ENCODE results near the gene LGALS9B.
"Not testable (repeated sequence)": the region's sequence is repeated elsewhere in the genome, so short reads cannot be mapped to it uniquely, and the experiment has no call there.

LGALS9B gene

DNA sequence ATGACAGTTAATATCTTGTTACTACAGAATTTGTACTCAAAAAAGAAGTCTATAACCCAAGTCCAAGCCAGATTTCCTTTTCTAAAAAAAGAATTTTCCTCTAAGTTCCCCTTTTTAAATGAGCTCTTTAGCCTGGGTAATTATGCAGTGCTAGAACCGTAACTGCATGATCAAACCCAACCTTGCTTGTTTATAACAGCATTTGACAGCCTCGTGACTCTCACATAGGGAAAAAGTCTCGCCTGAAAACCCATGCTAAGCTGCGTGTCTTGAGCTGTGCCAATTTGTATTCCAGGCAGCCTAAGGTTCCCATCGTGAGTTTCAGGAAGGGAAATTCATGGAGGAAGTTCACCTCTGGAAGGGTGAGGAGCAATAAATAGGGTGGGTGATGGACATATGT, 44.5 kb downstream of the LGALS9B start:
- not testable (repeated sequence) for H2BK15ac ChIP-seq (ENCODE audit: low read depth, poor library complexity, severe bottlenecking); H3K36me3 ChIP-seq (ENCODE audit: control insufficient read depth in 1 of 2, insufficient read depth in 2 of 2, low read depth in 1 of 2, low read length in 2 of 2); H2AK5ac ChIP-seq (ENCODE audit: low read length, severe bottlenecking); H3K9ac ChIP-seq (ENCODE audit: low read length); H3K27ac ChIP-seq (ENCODE audit: low read length, poor library complexity, severe bottlenecking); H2BK120ac ChIP-seq (ENCODE audit: low read depth, low read length); H3K23ac ChIP-seq (ENCODE audit: low read length in 2 of 2); H2BK12ac ChIP-seq (ENCODE audit: low read length in 2 of 2); H3K4ac ChIP-seq (ENCODE audit: low read depth in 1 of 2, low read length in 2 of 2); H3K14ac ChIP-seq (ENCODE audit: low read length in 2 of 2); H3K9me3 ChIP-seq (ENCODE audit: control insufficient read depth, low read length); H4K8ac ChIP-seq (ENCODE audit: low read length); H3K79me1 ChIP-seq (replicated peaks; ENCODE audit: low read length, poor library complexity, severe bottlenecking); DNase-seq; H3K27me3 ChIP-seq (ENCODE audit: control insufficient read depth in 1 of 2, insufficient read depth in 1 of 2, low read length in 2 of 2); H3K4me1 ChIP-seq (ENCODE audit: control insufficient read depth, insufficient read depth, low read depth, low read length); H2BK5ac ChIP-seq (ENCODE audit: low read depth, low read length, poor library complexity, severe bottlenecking); H3K4me3 ChIP-seq (ENCODE audit: insufficient read depth in 1 of 2, low read depth in 1 of 2, low read length in 2 of 2); H3K4me2 ChIP-seq (ENCODE audit: low read length, poor library complexity, severe bottlenecking); H3K18ac ChIP-seq (ENCODE audit: low read depth in 1 of 2, low read length in 2 of 2); H4K91ac ChIP-seq (ENCODE audit: low read length); H2AFZ ChIP-seq (ENCODE audit: low read depth, low read length)
- no CpG with 5 or more reads among the region's 5 CpGs for WGBS

DNA sequence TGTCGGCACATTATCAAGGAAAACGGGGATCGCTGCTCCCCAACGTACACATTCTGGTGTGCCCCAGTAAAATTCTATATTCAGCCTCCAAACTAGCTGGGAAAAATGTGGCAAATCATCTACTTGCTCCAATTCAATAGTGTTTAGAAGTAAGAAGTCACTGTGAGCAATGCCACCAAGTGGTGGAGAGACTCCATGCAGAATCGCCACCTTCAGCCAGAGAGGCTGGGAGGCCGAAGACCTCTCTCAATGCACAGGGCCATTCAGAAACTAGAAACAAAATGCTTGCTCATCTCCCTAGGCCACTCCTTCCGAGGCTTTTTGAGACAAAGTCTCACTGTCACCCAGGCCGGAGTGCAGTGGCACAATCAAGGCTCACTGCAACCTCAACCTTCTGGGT, 48.5 kb downstream of the LGALS9B start:
- not testable (repeated sequence) for H2BK12ac ChIP-seq (ENCODE audit: low read length in 2 of 2); H3K36me3 ChIP-seq (ENCODE audit: control insufficient read depth in 1 of 2, insufficient read depth in 2 of 2, low read depth in 1 of 2, low read length in 2 of 2); H3K79me1 ChIP-seq (replicated peaks; ENCODE audit: low read length, poor library complexity, severe bottlenecking); H4K8ac ChIP-seq (ENCODE audit: low read length); H3K4ac ChIP-seq (ENCODE audit: low read depth in 1 of 2, low read length in 2 of 2); H3K4me1 ChIP-seq (ENCODE audit: control insufficient read depth, insufficient read depth, low read depth, low read length); H3K23ac ChIP-seq (ENCODE audit: low read length in 2 of 2); H2BK15ac ChIP-seq (ENCODE audit: low read depth, poor library complexity, severe bottlenecking); H2AK5ac ChIP-seq (ENCODE audit: low read length, severe bottlenecking); H3K9me3 ChIP-seq (ENCODE audit: control insufficient read depth, low read length); H3K14ac ChIP-seq (ENCODE audit: low read length in 2 of 2); DNase-seq; H3K27me3 ChIP-seq (ENCODE audit: control insufficient read depth in 1 of 2, insufficient read depth in 1 of 2, low read length in 2 of 2); H2BK120ac ChIP-seq (ENCODE audit: low read depth, low read length); H3K9ac ChIP-seq (ENCODE audit: low read length); H3K27ac ChIP-seq (ENCODE audit: low read length, poor library complexity, severe bottlenecking); H2BK5ac ChIP-seq (ENCODE audit: low read depth, low read length, poor library complexity, severe bottlenecking); H3K4me2 ChIP-seq (ENCODE audit: low read length, poor library complexity, severe bottlenecking); H3K4me3 ChIP-seq (ENCODE audit: insufficient read depth in 1 of 2, low read depth in 1 of 2, low read length in 2 of 2); H3K18ac ChIP-seq (ENCODE audit: low read depth in 1 of 2, low read length in 2 of 2); H4K91ac ChIP-seq (ENCODE audit: low read length); H2AFZ ChIP-seq (ENCODE audit: low read depth, low read length)
- no CpG with 5 or more reads among the region's 8 CpGs for WGBS

DNA sequence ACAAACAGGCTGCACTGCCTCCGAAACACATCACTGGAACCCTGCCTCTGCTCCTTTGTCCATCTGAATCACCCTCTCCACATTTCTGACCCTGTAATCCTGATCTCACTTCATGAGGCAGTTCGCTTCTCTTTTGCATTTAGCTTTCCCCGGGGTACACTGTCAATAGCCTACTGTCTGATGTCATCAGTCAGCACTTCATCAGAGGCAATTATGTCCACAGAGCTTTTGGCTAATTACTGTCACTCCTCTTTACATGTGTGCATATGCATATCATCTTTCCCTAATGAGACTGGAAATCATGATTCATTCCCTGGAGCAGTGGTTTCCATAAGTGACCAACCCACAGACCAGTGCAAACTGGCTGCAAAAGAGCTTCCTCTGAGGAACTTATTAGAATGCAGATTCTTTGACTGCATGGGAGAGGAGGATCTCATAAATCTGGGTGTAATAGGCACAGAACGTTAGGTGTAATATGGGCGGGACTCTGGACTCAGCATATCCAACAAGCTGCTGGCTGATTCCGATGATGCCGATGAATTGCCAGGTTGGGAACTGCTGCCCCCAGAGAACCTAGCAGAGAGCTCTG, 49.8 kb downstream of the LGALS9B start:
- H3K23ac ChIP-seq (ENCODE audit: low read length in 2 of 2): not testable (repeated sequence)
- WGBS: no CpG with 5 or more reads among the region's 7 CpGs

DNA sequence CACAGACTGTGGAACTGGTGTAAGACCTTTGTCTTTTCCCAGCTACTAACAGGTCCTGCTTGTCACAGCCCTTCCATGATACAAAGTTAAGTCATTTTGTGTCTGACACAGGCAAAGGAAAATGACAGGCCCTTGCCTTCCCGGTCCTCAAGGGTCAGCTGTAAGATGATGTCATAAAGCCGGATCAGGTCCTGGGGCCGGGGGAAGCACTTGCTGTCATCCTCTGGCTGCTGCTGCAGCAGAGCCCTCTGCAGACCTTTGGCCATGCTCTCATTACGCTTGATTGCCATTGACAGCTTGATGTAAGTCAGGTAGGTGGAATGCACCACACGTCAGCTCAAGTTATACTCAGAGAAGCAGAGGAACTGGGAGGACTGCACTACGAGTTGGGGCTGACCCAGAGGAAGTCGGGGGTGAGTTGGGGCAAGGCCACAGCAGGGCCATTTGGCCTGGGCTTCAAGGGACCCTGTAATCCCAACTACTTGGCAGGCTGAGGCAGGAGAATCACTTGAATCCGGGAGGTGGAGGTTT, 50.9 kb downstream of the LGALS9B start:
- not testable (repeated sequence) for H2BK15ac ChIP-seq (ENCODE audit: low read depth, poor library complexity, severe bottlenecking); H3K79me1 ChIP-seq (replicated peaks; ENCODE audit: low read length, poor library complexity, severe bottlenecking); H3K23ac ChIP-seq (ENCODE audit: low read length in 2 of 2); H3K27ac ChIP-seq (ENCODE audit: low read length, poor library complexity, severe bottlenecking); H4K91ac ChIP-seq (ENCODE audit: low read length); H3K4me3 ChIP-seq (ENCODE audit: insufficient read depth in 1 of 2, low read depth in 1 of 2, low read length in 2 of 2); H3K14ac ChIP-seq (ENCODE audit: low read length in 2 of 2); H2BK120ac ChIP-seq (ENCODE audit: low read depth, low read length); H3K4me1 ChIP-seq (ENCODE audit: control insufficient read depth, insufficient read depth, low read depth, low read length); H3K4me2 ChIP-seq (ENCODE audit: low read length, poor library complexity, severe bottlenecking); H3K36me3 ChIP-seq (ENCODE audit: control insufficient read depth in 1 of 2, insufficient read depth in 2 of 2, low read depth in 1 of 2, low read length in 2 of 2); H2AFZ ChIP-seq (ENCODE audit: low read depth, low read length); H2AK5ac ChIP-seq (ENCODE audit: low read length, severe bottlenecking); H3K27me3 ChIP-seq (ENCODE audit: control insufficient read depth in 1 of 2, insufficient read depth in 1 of 2, low read length in 2 of 2); H3K4ac ChIP-seq (ENCODE audit: low read depth in 1 of 2, low read length in 2 of 2); H3K9me3 ChIP-seq (ENCODE audit: control insufficient read depth, low read length); H4K8ac ChIP-seq (ENCODE audit: low read length); DNase-seq; H2BK12ac ChIP-seq (ENCODE audit: low read length in 2 of 2); H3K18ac ChIP-seq (ENCODE audit: low read depth in 1 of 2, low read length in 2 of 2); H2BK5ac ChIP-seq (ENCODE audit: low read depth, low read length, poor library complexity, severe bottlenecking); H3K9ac ChIP-seq (ENCODE audit: low read length)
- WGBS: 70% methylated on average over 7 of the region's 8 CpGs

More for the DNA sequence above, 49.8 kb downstream of the LGALS9B start:
- not testable (repeated sequence) for H3K36me3 ChIP-seq (ENCODE audit: control insufficient read depth in 1 of 2, insufficient read depth in 2 of 2, low read depth in 1 of 2, low read length in 2 of 2); H3K27ac ChIP-seq (ENCODE audit: low read length, poor library complexity, severe bottlenecking); H3K9ac ChIP-seq (ENCODE audit: low read length); H2BK120ac ChIP-seq (ENCODE audit: low read depth, low read length); H3K4ac ChIP-seq (ENCODE audit: low read depth in 1 of 2, low read length in 2 of 2); H3K4me1 ChIP-seq (ENCODE audit: control insufficient read depth, insufficient read depth, low read depth, low read length); H2AFZ ChIP-seq (ENCODE audit: low read depth, low read length); H3K18ac ChIP-seq (ENCODE audit: low read depth in 1 of 2, low read length in 2 of 2); H3K9me3 ChIP-seq (ENCODE audit: control insufficient read depth, low read length); H2BK5ac ChIP-seq (ENCODE audit: low read depth, low read length, poor library complexity, severe bottlenecking); H4K8ac ChIP-seq (ENCODE audit: low read length); H3K14ac ChIP-seq (ENCODE audit: low read length in 2 of 2); H2BK12ac ChIP-seq (ENCODE audit: low read length in 2 of 2); H3K79me1 ChIP-seq (replicated peaks; ENCODE audit: low read length, poor library complexity, severe bottlenecking); H2BK15ac ChIP-seq (ENCODE audit: low read depth, poor library complexity, severe bottlenecking); H3K4me2 ChIP-seq (ENCODE audit: low read length, poor library complexity, severe bottlenecking); DNase-seq; H4K91ac ChIP-seq (ENCODE audit: low read length); H3K27me3 ChIP-seq (ENCODE audit: control insufficient read depth in 1 of 2, insufficient read depth in 1 of 2, low read length in 2 of 2); H3K4me3 ChIP-seq (ENCODE audit: insufficient read depth in 1 of 2, low read depth in 1 of 2, low read length in 2 of 2); H2AK5ac ChIP-seq (ENCODE audit: low read length, severe bottlenecking)

All from mesenchymal stem cell (in vitro differentiated cells and primary cell).